NCI-H1092 (cell line): Measurements from ENCODE around the gene AHRR.
"Not testable (repeated sequence)": the region's sequence is repeated elsewhere in the genome, so short reads cannot be mapped to it uniquely, and the experiment has no call there.

ENCODE experiments used
- DNase-seq: peaks from one replicate; lab custom pipeline; 2025; lab: John Stamatoyannopoulos, UW

The AHRR gene

GRCh38 chr5:367358-368130, 46.0 kb downstream of the AHRR start:
- DNase-seq: no peak

GRCh38 chr5:368183-369084, 46.9 kb downstream of the AHRR start:
- DNase-seq: no peak

- DNase-seq: no peak
Observed at GRCh38 chr5:369151-369868, 47.8 kb downstream of the AHRR start.

- DNase-seq: not testable (repeated sequence)
Observed at GRCh38 chr5:369869-370236, 48.3 kb downstream of the AHRR start.

- no peak for DNase-seq
Observed at GRCh38 chr5:370311-370958, 48.9 kb downstream of the AHRR start.

- peak; percentile 11 for DNase-seq
Observed at GRCh38 chr5:370959-371810, 49.7 kb downstream of the AHRR start.

GRCh38 chr5:371811-372555, 50.5 kb downstream of the AHRR start:
- peak; percentile 5 for DNase-seq

GRCh38 chr5:372556-372995, 51.1 kb downstream of the AHRR start:
- no peak for DNase-seq

GRCh38 chr5:372996-373709, 51.6 kb downstream of the AHRR start:
- peak; percentile 57 for DNase-seq

- peak; percentile 66 for DNase-seq
Observed at GRCh38 chr5:373710-374602, 52.4 kb downstream of the AHRR start.

GRCh38 chr5:374631-375335, 53.3 kb downstream of the AHRR start:
- no peak for DNase-seq

- no peak for DNase-seq
Observed at GRCh38 chr5:375336-375920, 53.9 kb downstream of the AHRR start.

GRCh38 chr5:375921-376798, 54.6 kb downstream of the AHRR start:
- DNase-seq: no peak

GRCh38 chr5:376799-377325, 55.3 kb downstream of the AHRR start:
- no peak for DNase-seq

- no peak for DNase-seq
Observed at GRCh38 chr5:377326-377981, 55.9 kb downstream of the AHRR start.
